Measurements from ENCODE around the gene FRMD8.

The FRMD8 gene

GRCh38 chr11:65377036-65377435, 9.4 kb upstream of the FRMD8 start:
- DNase-seq = no peak

GRCh38 chr11:65377777-65378176, 8.7 kb upstream of the FRMD8 start:
- no peak for DNase-seq

GRCh38 chr11:65378208-65378927, 8.1 kb upstream of the FRMD8 start:
- no peak for DNase-seq

- no peak for DNase-seq
Observed at GRCh38 chr11:65378928-65379638, 7.4 kb upstream of the FRMD8 start.

- DNase-seq = no peak
Observed at GRCh38 chr11:65379698-65380459, 6.6 kb upstream of the FRMD8 start.

GRCh38 chr11:65380460-65381119, 5.8 kb upstream of the FRMD8 start:
- DNase-seq = no peak

- DNase-seq = no peak
Observed at GRCh38 chr11:65381716-65382032, 4.8 kb upstream of the FRMD8 start.

- peak; percentile 92 for DNase-seq
Observed at GRCh38 chr11:65382033-65382803, 4.2 kb upstream of the FRMD8 start, which contains the start of gene SLC25A45. SLC25A45 (minus strand) TSS chr11:65382646; CDS start chr11:65381951, 695 bp downstream.

- DNase-seq = peak; percentile 97
Observed at GRCh38 chr11:65382804-65383368, 3.6 kb upstream of the FRMD8 start.

GRCh38 chr11:65383778-65384177, 2.7 kb upstream of the FRMD8 start:
- DNase-seq = no peak

- DNase-seq = no peak
Observed at GRCh38 chr11:65384301-65384889, 2.0 kb upstream of the FRMD8 start.

GRCh38 chr11:65388731-65389130, 2.3 kb downstream of the FRMD8 start:
- no peak for DNase-seq

GRCh38 chr11:65389294-65389980, 3.0 kb downstream of the FRMD8 start:
- DNase-seq = no peak

GRCh38 chr11:65390099-65390941, 3.9 kb downstream of the FRMD8 start:
- DNase-seq = no peak

GRCh38 chr11:65390996-65391395, 4.6 kb downstream of the FRMD8 start:
- no peak for DNase-seq

GRCh38 chr11:65392186-65392829, 5.9 kb downstream of the FRMD8 start:
- no peak for DNase-seq

- DNase-seq = no peak
Observed at GRCh38 chr11:65392899-65393298, 6.5 kb downstream of the FRMD8 start.

GRCh38 chr11:65393513-65394079, 7.2 kb downstream of the FRMD8 start:
- no peak for DNase-seq

- DNase-seq = no peak
Observed at GRCh38 chr11:65394125-65394536, 7.7 kb downstream of the FRMD8 start.

Measured in NCI-H510A (cell line).